NCI-H187 treated with DMSO at 0.1 percent for 48 hours (cell line): ENCODE results near the gene CA10.
A peak's percentile ranks its signal among the peaks of the same experiment; 100 is the strongest.

Experiments used
- DNase-seq: peaks from one replicate; lab custom pipeline; 2025; lab: John Stamatoyannopoulos, UW

Gene CA10

DNA sequence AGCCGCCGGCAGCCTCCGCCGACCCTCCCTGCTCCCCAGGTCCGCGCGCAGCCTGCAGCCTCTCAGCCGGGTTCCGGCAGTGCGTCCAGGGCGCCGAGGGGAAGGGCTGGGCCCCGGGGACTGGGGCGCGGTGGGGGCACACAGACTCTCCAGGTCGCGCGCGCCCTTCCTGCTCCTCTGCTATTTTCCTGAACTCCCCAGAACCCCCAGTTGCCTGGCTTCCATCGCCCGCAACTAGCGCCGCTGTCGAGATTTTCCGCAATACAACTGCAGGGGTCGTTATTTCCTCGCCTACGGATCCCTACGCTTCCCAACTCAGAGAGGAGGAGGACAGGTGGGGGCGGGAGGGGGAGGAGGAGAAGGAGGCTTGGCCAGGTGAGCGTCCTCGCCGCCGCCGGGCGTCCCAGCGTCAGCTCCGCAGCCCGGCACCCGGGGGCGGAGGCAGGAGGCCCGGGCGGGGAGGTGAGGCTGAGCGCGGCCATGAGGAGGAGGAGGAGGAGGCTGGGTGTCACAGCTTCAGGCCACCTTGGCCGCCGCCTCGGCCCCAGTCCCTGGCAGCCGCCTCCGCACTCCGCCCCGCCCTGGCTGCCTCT, at the start of gene CA10:
Gene CA10, minus strand, starts transcription at position 265 of the 593 bp plus-strand sequence.
- no peak for DNase-seq

- DNase-seq, result no peak
Observed at GRCh38 chr17:52207796-52208195, 49.3 kb upstream of the CA10 start.

DNA sequence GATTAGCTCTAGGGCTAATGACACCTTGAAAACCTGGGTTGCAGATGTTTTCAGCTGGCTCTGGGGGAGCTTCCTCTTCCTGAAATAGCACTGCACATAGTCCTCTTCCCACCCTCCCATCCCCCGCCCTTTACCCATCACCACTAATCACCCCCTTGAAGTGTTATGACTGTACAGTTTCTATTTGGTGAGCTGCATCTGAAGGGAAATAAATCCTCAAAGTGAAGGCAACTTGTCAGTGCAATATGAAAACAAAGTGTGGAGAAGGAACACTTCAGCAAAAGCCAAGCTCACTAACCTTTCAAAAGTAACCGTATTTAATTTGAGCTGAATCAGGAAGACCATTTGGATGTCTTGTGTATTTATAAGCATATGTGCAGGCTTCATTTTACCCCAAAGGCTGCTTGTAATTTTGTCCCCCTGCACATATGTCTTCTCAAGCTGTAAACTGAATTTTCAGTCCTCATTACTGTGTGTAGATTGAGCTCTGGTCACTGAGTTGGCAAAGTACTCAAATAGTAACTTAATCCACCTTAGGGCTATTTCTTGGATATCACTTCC, 44.1 kb upstream of the CA10 start:
- no peak for DNase-seq

- DNase-seq, result no peak
Observed at GRCh38 chr17:52201767-52202519, 43.4 kb upstream of the CA10 start.

- DNase-seq, result no peak
Observed at GRCh38 chr17:52191491-52191890, 33.0 kb upstream of the CA10 start.

DNA sequence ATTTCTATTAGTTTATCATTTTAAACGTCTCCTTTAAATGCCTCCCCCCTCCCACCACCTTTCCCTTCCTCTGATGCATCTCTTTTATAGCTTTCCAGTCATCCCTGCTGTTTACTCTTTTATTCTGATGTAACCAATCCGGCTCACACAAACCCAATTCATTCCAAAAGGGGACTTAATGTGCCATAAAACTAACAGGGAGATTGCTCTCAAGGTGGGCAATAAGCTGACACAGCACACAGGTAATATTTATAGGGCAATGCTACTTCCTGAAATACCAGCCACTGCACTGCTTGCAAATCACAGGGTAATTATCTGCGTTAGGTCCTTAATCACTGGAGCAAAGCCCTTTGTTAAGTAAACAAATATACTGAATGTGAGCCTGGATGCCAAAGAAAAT, 23.3 kb upstream of the CA10 start:
- peak; percentile 62 for DNase-seq

- DNase-seq, result no peak
Observed at GRCh38 chr17:52178012-52178411, 19.5 kb upstream of the CA10 start.

DNA sequence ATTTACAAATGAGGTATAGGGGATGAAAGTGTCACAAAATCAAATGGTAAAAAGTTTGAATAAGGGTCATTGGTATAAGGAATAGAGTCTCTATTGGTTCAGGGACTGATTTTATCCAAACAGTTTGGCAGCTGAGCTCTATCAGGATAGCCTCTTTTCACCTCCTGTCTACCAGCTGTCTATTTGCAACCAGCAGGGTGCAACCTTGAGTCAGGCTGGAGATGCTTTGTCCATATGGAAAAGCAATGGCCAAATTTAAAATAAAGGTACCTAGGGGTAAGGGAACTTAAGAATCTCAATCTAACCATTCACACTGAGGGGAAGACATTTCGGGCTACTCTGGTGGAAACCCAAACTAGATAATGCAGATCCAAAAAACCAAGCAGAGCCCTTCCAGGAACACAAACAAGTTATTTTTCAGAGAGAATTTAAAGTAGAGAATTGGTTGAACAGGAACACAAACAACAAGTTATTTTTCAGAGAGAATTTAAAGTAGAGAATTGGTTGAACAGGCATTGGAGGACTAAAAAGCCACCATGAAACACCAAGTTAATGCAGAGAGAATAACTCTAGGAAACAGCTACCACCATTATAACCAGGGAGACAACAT, 12.6 kb upstream of the CA10 start:
- DNase-seq, result no peak

DNA sequence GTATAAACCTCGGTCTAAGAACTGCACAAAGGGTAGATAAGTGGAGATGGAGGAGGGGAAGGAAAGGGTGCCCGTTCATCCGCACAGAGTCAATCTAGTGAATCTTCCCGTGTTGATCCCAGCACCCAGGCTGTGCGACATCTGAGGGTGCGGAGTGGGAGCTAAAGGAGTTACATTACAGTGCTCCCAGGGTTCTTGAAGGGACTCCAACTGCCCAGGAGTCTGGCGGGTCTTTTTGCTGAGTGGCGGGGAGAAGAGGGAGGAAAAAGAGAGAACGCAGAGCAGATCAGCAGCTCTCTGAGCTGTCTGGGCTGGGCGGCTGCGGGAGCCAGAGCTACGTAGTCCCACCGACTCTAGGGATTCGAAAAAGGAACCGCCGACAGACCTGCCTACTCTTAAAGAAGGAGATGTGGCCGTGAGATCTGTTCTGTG, 1.6 kb upstream of the CA10 start:
- DNase-seq, result no peak

GRCh38 chr17:52159246-52160135, 977 bp upstream of the CA10 start:
- DNase-seq, result no peak

- DNase-seq, result no peak
Observed at GRCh38 chr17:52157603-52158449, 688 bp downstream of the CA10 start.

GRCh38 chr17:52156576-52157570, 1.6 kb downstream of the CA10 start:
- no peak for DNase-seq

DNA sequence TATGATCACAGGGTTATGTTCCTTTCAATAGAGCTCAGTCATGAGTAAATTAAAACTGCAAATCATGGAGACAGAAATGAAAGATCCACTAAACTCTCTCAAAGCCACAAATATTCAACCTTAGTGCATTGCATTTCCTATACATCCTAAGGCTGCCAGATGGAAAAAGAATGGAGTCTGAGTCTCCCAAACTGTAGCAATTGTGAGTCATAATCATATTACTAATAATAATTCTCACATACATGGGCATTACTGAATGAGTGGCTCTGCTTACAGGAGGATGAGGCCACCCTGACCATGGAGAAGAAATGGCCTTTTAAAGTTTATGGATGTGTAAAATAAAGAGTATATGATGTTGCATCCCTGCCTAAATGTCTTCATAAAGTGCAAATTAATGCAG, 3.2 kb downstream of the CA10 start:
- no peak for DNase-seq

DNA sequence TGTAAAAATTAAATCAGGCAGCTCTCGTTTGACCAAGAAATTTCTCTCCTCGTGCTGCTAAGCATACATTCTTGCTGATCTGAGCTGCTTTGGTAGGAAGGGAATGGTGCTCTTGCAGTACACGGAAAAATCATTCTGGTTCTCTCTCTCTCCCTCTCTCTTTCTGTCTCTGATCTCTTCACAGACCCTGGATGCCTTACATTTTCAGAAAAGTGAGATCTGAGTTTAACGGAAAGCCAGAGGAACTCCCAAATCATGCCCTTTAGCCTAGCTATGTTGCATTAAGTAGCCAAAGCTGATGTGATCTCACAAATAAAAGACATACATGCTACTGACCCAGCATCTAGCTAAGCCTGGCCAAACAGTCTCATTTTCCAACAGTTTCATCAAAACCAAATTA, 4.0 kb downstream of the CA10 start:
- no peak for DNase-seq

DNA sequence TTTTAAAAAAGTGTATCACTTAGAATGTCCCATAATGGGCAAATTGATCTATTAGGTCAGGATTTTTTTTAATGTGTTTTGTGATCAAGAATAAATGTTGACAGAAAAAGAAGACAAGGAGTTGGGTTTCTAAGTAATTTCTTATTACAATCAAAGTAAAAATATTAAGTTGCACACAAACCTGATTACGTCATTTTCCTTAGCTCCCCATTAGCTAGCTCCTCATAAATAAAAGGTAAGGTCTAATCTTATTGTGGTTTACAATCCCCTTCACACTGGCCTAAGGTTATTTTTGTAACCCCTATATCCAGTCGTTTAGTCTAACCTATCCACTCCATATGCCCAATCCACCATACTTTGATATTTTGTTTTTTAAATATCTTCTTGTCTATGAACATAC, 7.6 kb downstream of the CA10 start:
- no peak for DNase-seq

GRCh38 chr17:52149626-52150025, 8.9 kb downstream of the CA10 start:
- no peak for DNase-seq

DNA sequence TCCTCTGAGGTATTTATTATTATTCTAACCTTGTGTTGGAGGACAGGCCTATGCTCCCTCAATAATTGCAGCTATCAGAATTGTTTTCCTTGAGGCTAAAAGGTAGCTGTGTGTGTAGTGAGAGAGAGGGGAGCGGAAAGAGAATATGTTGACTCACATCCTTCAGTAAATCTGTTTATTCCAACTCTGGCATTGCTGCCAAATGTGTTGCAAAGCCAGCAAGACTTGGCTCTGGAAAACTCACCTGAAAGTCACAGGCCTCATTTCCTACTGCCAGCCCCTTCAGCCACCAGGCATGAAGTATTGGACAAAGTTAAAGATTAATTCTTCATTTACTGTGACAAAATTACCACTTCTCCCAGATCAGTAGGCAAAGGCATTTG, 9.6 kb downstream of the CA10 start:
- DNase-seq, result no peak

DNA sequence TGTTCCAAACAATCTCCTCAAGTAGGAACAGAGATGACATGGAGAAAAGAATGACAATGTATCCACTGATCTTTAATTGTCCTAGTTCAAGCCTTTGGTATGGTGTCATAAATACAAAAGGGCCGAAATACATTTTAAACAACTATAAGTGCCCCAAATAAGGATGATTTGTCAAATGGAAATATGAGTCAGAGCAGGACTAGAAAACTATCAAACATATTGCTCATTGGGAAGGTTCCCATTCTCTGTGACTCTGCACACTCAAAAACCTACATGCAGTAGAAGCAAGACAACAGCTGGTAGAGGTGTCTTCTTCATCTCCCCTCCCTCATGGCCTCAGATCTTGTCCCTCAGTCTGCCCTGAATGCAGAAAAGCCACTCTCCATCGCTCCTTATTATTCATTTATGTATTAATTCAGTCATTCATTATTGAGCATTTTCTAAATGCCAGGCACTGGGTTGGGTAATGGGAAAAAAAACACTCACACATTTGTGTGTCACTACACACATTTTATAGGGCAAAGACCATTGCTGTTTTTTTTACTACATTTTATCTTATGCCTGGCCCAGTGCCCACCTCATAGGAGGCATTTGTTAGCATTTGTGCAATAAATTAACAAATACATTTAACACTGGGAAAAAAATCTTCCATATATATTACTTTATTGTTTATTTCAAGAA, 10.1 kb downstream of the CA10 start:
- DNase-seq, result no peak

GRCh38 chr17:52147872-52148271, 10.6 kb downstream of the CA10 start:
- DNase-seq, result no peak
